Activated CD8-positive, alpha-beta memory T cell treated with anti-CD3 and anti-CD28 coated beads, Interleukin-2, amount 50 U/mL, for 24 hours (primary cell): ENCODE results near the gene ANG.
"Not testable (repeated sequence)": the region's sequence is repeated elsewhere in the genome, so short reads cannot be mapped to it uniquely, and the experiment has no call there.

Experiments used
- DNase-seq: peaks from one replicate; pipeline ENCODE4 v3.0.0-alpha.2; 2020; ENCODE audit errors: extremely low read depth

ANG gene

DNA sequence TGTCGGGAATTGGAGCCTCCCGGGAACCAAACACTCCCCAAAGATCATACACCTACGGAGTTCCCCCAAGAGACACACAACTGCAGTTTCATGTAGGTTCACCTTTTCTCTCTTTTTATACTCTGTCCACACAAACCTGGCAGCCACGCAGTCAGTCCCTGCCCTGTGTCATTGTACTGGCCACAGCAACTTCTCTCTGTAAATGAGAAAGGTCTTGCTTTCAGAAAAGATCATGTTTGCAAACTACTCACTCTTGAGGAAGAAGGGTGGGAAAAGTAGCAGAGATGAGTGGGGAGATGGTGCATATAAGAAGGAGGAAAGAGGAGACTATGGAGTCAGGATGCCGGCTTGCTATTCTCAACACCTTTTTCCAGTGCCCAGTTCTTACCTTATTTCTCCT, 10.4 kb downstream of the ANG start:
- no peak for DNase-seq

DNA sequence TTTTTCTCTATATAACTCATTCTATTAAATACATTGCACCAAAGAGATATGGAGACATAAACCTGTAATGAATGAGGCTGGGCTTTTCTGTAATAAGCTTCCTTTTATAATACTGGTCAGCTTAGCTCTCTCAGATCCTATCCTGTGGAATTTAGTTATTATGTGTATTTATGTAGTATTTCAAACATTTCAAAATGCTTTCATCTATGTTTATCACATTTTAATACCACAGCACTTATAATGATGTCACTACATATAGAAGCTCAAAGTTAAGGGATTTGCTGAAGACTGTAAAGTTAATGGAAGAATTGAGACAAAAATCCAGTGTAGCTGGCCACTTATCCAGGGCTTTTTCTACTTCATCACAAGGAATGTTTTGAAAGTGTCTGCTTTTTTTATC, 11.4 kb downstream of the ANG start:
- DNase-seq = no peak

DNA sequence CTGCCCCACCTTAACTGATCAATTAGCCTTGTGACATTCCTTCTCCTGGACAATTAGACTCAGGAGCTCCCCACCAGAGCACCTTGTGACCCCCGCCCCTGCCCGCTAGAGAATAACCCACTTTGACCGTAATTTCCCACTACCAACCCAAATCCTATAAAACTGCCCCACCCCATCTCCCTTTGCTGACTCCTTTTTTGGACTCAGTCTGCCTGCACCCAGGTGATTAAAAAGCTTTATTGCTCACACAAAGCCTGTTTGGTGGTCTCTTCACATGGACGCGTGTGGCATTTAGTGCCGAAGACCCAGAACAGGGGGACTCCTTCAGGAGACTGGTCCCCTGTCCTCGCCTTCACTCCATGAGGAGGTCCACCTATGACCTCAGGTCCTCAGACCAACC, 12.4 kb downstream of the ANG start:
- DNase-seq = not testable (repeated sequence)

DNA sequence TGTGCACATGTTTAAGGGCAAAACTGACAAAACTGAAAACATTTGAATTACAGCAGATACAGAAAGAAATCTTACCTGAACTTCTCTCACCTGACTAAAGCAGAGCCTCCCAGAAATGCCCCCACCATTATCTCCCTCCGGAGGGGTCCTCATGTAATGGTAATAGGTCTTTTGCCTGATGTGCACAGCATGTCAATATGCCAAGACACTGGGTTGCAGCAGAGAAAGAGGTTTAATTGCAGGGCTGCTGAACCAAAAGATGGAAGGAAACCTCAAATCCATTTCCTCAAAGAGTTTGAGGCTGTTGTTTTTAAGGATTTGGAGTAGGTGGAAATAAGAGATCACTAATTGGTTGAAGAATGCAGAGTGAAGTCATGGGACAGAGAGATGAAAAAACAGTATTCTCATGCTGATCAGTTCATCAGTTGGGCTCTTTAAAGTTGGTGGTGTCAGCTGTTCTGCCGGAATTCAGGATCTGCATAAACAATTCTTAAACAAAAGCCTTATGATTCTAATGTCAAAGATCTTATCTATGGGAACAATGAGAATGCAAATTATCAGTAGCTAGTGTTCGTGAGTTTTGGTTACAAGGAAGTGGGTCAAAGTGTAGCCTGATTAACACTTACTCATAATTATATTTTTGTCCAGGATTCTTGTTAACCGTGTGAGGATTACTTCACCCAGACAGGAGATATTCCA, 18.2 kb downstream of the ANG start:
- DNase-seq = no peak

DNA sequence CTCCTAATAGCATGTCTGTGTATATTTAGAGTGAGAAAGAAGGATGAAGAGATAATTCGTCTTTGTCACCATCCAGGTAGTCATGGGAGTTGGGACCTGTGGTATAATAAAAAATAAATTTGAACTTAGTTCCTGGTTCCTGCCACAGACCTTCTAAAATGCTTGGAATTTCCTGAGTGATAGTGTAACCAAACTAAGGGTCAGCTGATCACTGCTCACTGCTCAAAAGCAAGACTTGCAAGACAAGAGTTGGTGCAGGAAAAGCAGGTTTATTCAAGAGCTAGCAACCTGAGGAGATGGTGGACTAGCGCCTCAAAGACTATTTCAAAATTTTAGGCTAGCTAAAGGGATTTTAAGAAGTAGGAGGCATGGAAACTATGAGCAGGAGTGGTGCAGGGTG, 19.1 kb downstream of the ANG start:
- no peak for DNase-seq

DNA sequence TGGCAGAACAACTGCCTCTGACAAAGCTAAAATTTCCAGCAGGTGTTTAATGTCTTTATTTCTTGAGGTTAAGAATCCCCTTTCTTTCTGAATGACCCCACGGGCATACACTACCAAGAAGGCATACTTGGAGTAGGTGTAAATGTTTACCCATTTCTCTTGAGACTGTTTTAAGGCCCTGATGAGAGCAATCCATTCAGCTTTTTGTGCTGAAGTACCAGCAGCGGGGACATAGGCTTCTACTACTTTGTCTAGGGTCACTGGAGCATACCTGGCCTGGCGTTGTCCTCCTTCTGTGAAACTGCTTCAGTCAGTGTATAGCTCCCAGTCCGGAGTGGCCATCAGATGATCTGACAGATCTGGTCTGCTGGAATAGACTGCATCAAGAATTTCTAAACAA, 22.7 kb downstream of the ANG start:
- DNase-seq = no peak

DNA sequence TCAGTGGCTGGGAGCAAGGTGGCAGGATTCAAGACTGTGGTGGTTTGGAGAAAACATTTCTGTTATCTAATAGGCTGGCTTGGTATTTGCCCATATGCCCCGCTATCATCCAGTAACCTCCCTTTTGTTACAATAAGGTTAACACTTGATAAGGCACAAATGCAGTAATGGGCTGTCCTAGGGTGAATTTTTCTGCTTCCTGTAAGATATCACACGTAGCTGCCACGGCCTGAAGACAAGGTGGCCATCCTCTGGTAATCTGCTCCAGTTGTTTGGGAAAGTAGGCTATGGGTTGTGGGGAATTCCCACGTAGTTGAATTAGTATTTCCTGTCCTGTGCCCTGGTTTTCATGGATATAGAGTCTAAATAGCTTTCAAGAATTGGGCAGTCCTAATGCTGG, 23.1 kb downstream of the ANG start:
- no peak for DNase-seq

DNA sequence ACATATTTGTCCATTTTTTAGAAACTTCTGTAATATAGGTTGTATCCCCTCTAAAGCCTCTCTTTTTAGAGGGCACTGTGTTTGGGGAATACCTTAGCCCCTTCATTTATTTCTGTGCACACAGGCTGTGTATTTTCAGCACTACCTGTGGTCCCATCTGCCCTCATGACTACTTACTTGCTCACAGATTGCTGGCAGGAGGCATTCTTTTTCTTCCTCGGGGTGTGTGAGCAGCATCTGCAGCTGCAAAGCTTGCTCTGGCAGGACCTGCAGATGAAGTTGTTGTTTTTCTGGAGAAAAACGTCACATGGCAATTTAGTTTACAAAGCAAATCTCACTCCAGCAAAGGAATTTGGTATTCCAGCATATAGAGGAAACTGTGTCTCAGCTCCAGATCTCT, 24.3 kb downstream of the ANG start:
- DNase-seq = no peak

DNA sequence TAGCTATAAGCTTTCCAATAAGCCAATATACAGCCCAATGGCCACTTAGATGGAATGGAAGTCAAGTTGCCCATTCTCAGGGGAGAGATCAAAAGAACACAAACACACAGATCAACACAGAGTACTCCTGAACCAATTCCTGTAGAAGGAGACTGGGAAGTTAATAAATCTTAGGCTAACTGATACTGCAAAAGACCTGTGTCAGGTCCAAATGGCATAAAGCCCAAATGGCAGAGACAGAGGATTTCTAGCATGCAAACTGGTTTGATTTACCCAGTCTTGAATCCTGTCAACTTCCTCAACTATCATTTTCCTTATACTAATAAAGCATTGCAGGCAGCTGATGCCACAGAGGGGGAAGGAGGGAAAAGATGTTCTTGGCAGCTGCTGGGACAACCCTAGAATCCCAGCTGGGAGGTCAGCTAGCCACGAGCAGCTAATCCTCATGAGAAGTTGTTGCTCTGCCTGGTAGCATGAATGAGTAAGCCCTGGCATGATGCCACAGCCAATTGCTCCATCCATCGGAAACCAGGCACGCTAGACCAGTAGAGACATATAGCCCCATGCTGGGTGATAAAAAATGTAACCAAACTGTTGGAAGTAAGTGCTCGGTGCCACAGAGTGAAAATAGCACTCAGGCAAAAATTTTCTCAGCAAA, 26.2 kb downstream of the ANG start:
- DNase-seq = no peak

DNA sequence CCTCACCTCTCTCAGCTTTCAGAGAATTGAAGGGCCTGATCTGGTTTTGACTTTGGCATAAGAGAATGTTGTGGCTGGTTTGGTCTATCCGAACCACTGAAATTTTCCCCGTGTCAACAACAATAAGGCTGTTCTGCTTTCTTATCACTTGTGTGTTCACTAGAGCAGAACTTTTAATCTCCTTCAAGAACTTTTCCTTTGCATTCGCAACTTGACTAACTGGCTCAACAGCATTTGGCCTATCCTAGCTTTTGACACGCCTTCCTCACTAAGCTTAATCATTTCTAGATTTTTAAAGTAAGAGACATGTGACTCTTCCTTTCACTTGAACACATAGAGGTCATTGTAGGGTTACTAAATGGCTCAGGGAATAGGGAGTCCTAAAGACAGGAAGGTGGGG, 31.2 kb downstream of the ANG start:
- DNase-seq = no peak

DNA sequence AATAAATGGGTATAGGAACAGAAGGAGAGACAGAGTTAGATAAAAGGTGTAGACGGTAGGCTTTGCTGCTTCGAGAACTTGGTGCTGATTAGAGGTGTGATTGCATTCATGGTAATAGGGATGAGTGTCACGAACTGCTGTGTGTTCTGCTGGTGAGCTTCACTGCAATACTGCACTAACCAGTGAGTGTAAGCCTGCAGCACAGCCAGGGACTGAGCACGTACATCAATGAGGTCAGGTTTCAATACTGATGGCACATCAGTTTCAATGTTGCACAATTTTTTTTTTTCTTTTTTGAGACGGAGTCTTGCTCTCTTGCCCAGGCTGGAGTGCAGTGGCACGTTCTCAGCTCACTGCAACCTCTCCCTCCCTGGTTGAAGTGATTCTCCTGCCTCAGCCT, 32.2 kb downstream of the ANG start:
- DNase-seq = no peak

DNA sequence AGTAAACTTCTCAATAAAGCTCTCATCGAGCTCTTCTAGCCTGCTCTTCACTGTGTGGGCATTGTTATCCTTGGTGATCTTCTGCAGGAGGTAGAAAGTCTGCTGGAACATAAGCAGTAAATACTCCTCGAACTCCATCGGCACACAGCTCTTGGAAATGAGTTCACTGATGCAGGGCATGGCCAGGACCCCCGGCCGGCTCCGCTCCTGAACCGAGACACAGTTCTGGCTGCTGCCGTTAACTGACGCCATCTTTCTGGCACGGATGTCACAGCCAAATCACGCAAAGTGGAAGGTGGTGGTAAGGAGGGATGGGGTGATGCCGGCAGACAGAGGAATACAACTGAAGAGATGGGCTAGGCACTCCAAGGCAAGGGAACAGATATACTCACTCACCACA, 33.5 kb downstream of the ANG start:
- no peak for DNase-seq

DNA sequence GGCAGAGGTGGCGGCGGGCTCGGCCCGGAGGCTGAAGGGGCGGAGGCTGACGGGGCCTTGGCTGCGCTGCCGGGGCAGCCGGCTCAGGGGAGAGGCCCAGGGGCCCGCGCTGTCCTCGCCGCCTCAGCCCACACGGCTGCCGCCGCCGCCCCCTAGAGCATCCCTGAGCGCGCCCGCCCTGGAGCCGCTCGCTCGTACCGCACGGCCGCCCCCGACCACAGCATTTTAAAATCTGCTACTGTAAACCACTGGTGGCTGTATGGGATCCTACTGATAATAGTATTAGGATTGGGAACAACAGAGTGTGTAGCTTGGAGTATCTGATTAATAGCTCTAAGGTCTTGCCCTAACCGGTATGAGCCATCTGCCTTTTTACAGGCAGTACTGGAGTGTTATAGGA, 34.9 kb downstream of the ANG start:
- no peak for DNase-seq

DNA sequence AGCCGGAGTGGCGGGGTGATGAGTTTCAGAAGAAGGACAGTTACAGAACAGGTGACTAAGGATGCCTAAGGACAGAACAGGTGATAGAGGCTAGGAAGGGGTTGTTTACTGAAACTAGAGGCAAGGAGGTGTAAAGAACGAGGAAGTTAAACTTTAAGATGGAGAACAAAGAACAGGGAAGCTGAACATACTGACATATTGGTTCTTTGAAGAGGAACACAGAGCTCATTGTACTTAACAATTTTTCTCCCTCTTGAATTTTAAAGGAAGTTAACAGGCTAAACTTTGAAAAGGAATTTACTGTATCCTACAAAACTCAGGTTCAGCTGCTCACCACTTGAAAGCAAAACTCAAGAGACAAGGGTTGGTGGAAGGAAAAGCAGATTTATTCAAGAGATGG, 37.6 kb downstream of the ANG start:
- not testable (repeated sequence) for DNase-seq

DNA sequence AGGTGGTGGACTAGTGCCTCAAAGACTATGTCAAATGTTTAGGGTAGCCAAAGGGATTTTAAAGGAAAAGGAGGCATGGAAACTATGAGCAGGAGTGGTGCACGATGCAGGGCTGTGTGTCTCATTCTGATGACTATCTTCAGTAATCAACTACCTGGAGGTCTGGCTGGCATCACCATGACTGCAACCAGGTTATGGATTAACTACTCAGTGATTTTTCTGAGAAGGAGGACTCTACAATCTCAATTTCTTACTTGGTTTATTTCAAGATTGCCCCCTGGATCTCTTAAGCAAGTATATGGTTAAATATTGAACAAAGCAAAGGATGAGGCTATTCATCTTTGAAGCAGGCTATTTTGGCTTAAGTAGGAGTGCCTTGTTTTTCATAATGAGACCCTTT, 38.0 kb downstream of the ANG start:
- no peak for DNase-seq

DNA sequence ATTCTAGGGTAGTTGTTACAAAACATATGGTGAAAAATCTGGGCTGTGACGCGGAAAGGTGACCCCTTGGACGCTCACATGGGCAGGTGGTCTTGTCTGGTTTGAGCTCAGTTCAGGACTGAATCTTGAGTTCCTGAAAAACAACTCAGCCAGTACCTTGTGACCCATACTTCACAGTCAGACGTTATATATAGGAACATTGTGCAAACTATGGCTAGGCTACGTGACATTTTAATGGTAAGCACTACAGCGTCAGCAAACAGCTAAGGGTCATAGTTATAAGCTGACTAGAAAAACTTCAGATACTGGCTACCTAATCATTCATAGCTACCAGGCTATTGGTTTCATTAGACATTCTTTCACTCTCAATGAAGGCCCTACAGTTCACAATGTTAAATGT, 42.3 kb downstream of the ANG start:
- DNase-seq = no peak

DNA sequence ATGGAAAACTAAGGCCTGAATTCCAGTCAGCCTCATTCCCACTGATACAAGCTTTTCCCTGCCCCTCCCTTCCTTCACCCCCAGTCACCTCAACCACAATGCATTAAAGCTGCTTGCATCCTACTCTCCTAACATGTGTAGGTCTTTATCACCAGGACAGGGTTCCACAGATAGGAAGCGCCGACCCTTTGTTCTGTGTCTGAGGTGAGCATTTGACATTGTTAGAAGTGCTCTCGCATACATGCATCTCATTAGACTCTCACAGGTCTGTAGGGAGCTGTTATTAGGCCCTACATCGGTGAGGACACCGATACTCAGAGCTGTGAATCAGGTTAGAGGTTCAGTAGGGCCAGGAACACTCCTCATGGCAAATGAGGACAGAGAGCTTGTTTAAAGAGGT, 43.9 kb downstream of the ANG start:
- no peak for DNase-seq

DNA sequence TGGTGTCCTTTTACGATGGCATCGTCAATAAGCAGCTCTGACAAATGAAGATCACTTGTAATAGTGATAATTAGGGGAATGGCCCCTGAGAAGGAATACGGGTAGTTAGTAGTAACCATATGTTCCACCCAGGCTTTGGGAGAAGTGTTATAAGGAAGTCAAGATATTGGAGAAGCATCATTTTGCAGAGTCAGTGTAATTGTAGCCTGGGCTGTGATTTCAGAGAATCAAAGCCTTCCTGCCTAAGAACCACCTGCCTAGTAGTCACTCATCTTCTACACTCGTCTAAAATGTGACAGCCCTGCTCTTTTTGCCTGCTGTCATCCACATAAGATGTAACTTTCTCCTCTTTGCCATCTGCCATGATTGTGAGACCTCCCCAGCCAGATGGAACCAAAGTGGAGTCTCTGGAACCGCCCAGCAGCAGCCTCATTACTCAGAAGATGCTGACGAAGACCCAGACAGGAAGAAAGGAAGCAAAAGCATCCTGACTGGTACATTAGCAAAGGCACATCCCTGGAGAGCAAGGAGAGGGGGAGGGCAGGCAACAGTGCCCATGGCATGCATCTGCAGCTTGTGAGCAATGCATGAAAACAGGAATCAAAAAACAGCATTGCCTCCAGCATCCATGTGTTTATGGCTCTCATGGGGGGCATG, 44.5 kb downstream of the ANG start:
- no peak for DNase-seq

DNA sequence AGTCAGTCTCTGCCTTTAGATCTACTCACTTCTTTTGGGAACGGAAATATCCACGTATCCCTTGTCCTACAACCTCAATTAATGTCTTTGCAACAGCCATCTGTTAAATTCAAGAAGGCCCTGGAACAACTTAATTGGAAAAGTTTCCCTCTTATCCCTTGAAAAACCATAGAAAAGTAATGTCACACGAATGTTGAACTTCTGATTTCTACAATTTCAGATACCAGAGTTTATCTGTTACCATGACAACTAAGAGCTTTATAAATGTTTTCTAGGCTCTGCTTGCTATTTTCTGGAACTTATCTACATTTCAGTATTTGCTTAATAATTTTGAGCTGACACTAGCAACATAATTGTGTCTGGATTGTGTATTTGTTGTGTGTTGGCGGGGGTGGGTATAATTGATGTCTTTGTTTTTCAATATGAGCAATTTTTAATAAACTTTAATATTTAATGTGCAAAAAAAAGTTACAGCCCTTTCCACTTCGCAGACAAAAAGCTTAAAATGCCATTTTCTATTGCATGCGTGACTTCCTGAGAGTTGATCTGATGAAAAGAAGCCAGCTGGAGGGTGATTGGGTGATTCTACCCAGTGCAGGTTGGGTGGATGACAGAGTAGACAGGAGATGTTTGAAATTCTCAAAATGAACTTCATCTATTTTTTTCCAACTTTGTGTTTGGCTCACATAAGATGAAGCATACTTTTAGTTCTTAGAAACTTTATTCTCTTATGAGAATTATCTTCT, 45.3 kb downstream of the ANG start:
- no peak for DNase-seq

DNA sequence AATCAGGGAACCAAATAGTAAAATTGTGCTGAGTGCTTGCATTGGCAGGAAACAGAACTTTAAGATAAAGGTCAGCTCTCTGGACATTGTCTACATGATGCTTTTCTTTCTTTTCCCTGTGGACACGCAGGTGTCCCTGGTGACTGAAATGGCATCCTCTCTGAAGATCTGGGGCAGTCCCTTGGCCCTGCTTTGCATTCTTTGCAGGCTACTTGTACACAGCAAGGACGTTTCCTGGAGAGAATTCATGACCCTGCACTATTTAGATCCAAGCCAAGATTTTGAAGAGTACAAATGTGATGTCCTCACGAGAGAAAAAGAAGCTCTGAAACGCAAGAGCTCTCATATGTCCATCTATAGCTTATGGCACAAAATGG, 45.9 kb downstream of the ANG start:
- DNase-seq = no peak

DNA sequence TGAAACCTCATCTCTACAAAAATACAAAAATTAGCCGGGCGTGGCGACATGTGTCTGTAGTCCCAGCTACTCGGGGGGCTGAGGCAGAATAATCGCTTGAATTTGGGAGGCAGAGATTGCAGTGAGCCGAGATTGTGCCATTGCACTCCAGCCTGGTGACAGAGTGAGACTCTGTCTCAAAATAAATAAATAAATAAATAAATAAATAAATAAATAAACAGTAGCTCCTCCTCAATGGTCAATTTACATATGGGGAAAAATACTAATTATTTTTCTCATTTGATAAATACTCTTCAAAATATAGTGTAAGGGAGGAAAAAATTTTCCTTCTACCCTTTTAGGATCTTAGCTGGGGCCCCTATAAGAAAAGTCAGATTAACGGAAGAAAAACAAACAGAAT, 49.7 kb downstream of the ANG start:
- not testable (repeated sequence) for DNase-seq

DNA sequence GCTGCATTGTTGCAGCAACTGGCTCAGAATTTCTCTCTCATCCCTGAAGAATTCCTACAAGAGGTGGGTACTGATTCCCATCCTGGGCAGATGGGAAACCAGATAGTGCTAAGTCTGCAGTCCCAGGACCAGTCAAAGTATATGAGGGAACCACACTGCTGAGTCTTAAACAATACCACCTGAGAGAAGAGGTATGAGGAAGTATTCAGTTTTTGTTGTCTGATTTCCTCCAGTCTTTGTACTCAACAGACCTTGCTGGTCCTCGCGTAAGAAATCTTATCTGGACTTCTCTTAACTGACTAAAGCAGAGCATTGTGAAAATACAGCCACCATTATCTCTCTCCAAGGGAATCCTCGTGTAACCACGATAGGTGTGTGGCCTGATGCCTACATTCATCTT, 53.6 kb downstream of the ANG start:
- DNase-seq = no peak

DNA sequence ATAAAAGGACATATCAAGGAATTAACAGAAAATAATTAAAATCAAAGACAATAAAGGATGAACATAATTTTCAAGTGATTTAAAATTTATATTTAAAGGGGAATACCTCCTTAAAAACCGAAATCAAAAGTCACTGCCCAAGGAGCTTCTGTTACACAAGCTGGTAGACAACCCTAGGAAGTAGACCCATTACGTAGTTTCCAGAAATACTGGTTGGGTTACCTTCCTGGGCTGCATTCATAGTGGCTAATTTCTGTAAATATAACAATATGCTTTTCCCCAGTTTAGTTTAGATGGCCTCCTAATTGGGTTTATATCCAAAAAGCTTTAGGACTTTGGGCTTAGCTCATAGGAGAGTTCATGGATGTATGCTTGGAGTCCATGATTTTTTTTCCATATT, 55.0 kb downstream of the ANG start:
- DNase-seq = no peak
